Prostate gland (tissue), 2 donors: ENCODE measurements around the gene SMPD2.

Source experiments
- CTCF ChIP-seq, 4 experiments: fragments of 200-600 bp in 2 of 4; fragments of 450-650 bp in 2 of 4; sonication (generic) in 2 of 4; IDR thresholded peaks; 1 replicate in 3 of 4; 2 replicates in 1 of 4; pipeline ENCODE4 v1.5.1; 2016 to 2019; ENCODE audit warnings: antibody characterized with exemption in 4 of 4, mild to moderate bottlenecking in 2 of 4, moderate library complexity in 2 of 4
- POLR2A ChIP-seq: fragments of 450-650 bp; IDR thresholded peaks from one replicate; pipeline ENCODE4 v1.6.1; 2016; ENCODE audit warnings: antibody characterized with exemption, mild to moderate bottlenecking

- TF ChIP-seq POLR2A (no peak), CTCF (IDR thresholded peaks at IDR 0.05) (no peak)
Measured at GRCh38 chr6:109454496-109455436, 14.2 kb downstream of the SMPD2 start.
